GM21367 (cell line): ENCODE results near the gene GABRA4.
A peak's percentile ranks its signal among the peaks of the same experiment; 100 is the strongest.

ENCODE experiments used
- ATAC-seq: cut with Tn5 transposase; IDR thresholded peaks from one replicate; pipeline ENCODE4 v1.9.1; 2021; ENCODE audit not compliant: unreplicated experiment

Gene GABRA4

DNA sequence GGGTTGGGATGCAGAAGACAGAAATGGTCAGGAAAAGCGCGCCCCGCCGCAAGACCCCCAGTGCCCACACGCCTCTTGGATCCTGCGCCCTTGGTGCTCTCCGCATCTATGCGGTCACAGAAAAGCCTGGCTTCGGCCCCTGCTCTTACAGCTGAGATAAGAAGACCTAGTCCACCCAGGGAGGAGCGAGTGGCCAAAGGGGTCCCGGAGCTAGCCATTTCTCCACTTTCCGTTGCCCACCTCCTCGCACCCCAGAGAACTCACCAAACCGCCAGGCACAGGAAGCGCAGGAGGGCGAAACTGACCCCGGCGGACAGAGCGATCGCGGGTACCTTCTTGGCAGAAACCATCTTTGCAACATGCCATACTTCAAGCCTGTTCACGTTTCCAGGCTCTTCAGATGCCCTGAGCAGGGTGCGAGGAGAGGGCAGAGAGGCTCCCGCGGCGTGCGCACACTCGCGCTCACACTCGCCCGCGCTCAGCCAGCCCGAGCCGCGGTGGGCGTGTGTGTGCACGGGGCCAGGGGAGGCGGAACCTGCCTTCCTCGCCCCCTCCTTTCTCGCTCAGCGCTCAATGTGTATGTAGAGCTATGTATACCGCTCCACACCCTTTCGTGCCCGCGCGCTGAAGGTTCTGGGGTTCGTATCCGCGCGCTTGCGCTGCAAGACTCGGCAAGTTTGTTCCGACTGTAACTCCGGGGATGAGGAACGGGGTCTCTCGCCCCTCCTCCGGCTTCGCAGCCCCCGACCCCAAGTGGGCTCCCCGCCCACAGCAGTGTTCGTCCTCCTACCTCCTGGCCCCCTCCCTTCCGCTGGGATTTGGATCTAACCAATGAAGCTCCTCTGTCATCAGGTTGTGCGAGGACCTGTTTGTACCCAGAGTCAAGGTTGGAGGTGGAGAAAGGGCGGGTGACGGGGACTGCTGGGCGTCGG lies at the start of gene GABRA4:
Gene GABRA4 (minus strand): TSS at position 507 of the 932 bp plus-strand sequence. CDS start 157 bp downstream, at position 350.
- ATAC-seq, result no peak

DNA sequence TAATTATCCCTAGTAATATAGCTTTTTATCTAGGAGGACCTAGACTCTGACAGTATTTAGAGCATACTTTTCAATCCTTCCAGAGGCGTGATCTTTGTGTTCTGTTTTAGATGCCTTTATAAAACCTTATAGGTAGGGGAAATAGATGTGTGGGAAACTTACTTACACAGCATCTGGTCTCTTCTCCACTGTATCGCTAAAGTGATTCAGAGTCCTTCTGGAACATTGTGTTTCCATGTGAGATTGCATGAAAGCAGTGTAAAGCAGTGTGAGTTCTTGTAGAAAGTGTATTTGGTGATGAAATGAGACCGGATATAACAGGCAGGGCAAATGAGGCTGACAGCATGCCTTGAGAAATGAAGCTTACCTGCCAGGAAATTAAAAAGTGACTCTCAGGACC lies 47.4 kb upstream of the GABRA4 start:
- ATAC-seq, result no peak

DNA sequence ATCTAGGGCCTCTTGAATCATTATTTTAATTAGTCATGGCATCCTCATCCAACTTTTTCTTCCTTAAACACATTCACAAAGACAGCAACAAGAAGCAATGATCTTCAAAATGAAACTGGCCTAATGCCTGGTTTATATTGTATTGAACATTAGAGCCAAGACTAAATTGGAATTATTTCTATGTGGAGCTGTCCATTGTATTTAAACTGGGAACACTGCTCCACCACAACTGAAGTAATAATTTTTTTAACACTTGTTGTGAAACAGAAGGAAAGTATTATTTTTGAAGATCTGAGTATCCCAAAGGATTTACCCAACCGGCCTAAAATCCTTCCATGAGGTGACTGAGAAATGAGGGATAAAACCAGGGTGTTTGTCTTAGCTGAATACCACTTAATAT lies 44.9 kb upstream of the GABRA4 start:
- ATAC-seq, result no peak

DNA sequence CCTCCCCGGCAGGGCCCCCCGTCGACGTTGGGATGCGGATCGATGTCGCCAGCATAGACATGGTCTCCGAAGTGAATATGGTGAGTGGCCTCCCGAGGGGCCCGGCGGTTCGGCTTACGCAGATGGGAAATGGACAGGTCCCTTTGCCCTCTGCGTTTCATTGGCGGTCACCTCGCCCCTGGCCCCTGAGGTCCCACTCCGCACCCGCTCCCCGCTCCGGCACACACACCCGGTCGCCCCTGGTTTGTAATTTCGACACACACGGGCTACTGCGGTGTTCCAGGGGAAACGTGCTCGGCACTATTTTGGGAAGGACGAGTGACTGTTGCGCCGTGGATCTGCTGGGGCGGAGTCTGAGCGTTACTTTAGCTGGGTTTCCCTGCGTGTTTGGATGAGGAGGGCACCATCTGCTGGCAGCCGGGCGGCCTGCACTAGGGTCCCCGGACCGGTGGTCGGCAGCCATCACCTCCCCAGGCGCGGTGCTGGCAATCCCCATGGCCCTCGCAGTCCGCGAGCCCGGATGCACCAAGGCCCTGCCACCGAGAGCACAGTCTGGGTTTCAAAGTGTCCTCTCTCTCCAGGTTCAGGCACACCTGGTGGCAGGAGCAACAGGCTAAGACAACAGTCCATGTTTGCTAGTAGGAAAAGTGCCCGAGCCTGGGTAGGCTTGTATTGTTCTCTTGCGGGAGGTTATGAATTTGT lies 39.2 kb upstream of the GABRA4 start:
- ATAC-seq, result peak; percentile 93

DNA sequence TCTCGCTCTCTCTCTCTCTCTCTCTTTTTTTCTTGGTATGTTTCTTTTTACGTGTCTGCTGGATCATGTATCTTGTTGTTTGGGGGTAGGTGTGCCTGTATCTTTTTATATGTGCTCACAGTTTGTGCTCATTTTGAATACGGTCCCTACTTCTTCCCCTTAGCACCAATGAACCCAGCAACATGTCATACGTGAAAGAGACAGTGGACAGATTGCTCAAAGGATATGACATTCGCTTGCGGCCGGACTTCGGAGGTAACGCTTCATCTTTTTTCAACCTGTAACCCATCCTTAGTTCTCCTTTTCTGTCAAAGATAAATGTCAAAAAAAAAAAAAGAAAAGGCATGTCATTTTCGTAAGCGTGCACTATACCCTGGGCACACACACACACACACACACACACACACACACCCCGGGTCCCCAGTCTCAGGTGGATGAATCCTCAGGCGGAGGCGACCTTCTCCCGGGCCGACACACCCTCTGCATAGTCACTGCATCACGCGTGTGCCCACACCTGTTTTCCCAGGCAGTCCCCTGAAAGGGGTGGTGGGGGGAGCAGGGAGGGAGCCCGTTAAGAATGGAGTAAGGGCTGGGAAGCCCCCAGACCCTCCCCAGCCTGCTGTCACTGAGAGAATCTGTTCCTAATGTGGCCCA lies 38.5 kb upstream of the GABRA4 start:
- no peak for ATAC-seq

DNA sequence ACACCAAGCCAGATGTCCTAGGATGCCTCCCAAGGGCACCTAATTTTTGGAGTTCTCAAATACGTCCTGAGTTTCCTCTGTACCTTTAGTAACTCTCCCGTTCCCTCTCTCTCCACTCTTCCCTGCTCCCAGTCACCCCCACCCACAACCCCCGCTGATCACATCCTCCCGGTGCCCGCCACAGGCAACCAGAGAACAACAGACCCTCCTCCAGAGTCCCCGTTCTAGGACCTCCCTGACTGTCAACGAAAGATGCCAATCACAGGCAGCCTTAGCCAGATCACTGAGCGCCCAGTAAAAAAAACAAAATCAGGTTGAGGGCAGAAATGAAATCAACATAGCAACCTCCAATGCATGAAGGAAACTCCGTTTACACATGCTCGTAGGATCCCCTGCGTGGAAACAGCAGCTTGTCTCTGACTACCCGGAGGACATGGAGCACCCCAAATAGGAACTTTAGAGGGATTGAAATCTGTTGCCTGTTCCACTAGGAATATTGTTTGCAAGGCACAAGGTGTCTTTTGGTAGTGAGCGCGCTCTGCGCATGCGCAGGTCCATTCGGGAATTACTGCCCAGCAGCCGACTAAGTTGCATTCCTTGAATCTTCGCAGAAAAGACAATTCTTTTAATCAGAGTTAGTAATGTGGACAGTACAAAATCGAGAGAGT lies 37.8 kb upstream of the GABRA4 start, which contains the start of gene GABRB1:
Gene GABRB1 (plus strand): TSS at position 557 of the 668 bp plus-strand sequence.
- no peak for ATAC-seq

DNA sequence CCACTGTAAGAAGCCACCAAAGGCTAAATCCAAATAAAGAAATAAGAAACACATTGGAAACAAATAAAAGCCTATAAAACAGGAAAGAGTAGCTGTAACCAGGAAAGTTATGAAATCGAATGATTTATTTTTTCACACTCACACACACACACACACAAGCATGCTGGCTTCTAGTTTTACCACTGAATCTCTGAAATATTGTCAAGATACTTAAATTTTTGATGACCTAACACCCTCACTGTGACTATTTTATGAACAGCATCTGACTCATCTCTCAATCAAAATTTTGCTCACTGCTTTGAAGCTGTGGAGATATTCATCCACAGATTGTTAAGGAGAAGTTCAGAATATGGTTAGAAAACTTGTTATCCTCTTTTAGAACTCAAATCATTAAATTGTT lies 24.1 kb upstream of the GABRA4 start:
- ATAC-seq, result no peak

DNA sequence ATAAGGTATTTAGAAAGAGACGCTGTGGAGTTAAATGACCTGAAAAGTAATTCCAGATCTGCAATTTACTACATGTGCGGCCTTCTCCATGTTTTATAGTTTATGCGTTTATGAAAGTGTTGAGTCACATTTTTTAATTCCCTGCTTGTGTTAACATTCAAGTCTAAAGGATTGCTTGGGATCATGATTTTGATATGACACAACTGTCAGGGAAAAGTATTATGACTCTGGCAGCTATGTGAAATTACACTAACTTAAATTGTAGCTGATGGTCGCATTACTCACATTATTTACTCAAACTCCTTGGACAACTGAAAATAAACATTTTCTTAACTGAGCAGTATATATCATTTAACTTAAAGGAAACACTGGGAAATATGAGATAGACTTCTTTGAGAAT lies 23.7 kb upstream of the GABRA4 start:
- no peak for ATAC-seq

DNA sequence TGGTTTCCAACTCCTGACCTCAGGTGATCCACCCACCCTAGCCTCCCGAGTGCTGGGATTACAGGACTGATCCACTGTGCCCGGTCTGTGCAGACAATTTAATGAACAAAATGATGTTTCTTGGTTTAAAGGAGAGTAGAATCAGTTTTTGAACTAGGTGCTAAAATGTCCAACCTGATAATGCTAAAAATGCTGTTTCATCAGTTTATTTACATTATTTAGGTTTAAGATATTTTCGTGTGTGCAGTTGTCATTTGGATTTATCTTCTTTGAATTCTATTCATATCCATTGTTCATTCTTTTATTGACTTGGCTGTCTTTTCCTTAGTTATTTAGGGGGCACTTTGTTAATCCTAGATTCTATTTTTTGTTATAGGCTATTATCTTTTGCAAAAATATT lies 20.0 kb upstream of the GABRA4 start:
- no peak for ATAC-seq

DNA sequence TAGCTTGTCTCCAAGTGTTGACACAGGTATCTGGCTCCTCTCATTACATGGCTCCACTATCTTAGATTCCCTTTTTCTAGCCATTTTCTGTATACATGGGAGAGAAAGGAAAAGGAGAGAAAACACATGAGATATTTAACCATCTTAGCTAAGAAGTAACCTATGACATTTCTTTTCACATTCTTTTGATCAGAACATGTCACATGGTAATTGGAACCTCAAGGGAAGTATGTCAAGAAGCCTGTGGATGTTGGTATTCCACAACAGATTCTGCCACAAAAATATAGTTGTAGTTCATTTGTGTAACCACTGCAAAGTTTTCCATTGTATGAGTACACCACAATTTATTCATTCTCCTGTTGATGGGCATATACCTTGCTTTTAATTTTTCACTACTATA lies 19.3 kb upstream of the GABRA4 start:
- ATAC-seq, result no peak

DNA sequence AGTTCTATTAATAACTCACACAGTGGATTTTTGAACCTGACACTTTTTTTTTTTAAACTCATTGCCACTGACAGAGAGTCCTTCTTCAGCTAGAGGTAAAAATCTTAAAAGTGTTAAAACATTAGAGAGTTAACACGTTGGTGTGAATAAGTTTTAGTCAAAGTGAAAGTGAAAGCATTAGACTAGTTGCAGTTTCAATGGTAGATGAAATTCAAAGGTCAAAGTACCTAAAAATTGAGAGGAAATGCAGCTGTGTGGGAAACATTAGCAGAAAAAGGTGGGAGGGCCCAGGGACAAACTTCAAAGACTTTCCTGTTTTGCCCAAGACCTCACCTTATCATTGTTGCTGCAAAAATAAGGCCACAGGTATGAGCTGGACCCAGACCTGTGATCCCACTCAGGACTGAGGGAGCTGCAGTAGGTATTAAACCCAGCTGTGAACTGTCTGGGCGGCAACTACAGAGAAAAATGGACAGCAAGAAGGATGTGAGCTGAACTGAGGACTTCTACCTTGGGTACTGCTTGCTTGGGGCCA lies 17.6 kb upstream of the GABRA4 start:
- peak; percentile 87 for ATAC-seq

DNA sequence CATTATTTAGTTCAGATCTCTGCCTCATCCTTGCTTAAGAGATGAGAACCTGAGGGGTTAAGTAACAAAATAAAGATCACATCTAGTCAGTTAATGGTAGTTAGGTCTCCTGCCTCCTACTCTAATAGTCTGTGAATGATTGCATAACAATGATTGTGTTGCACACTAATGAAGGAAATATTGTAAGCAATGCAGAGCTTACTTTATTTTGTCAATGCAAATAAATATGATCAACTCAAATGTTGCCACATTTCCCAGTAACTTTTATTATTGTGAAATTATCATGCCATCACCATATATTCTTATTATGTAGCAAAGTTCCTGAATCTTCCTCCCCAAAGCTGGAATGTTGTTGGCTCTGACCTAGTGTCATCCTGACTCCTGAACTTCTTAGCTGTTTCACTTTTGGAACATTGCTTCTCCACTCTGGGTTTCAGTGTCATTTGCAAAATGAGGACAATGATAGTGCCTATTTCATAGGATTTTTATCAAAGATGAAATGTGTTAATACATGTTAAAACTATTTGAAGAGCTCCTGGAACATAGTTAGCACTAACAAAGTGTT lies 17.0 kb upstream of the GABRA4 start:
- peak; percentile 8 for ATAC-seq

DNA sequence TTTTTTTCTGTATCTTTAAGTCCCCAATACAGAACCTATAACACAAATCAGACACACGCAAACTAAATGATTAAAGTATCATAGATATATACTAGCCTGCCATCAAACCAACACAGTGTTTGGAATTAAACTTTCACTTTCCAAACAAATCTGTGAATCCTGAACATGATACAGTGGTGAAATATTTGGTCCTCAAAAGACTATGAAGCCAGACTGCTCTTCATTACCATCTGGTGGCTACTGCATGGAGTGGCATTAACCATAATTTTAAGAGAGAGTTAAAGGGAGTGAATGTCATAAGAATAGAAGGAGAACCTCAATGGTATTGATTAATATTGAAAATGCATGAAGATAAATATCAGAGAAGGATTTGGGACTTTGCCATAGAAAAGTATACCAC lies 9.2 kb upstream of the GABRA4 start:
- no peak for ATAC-seq

DNA sequence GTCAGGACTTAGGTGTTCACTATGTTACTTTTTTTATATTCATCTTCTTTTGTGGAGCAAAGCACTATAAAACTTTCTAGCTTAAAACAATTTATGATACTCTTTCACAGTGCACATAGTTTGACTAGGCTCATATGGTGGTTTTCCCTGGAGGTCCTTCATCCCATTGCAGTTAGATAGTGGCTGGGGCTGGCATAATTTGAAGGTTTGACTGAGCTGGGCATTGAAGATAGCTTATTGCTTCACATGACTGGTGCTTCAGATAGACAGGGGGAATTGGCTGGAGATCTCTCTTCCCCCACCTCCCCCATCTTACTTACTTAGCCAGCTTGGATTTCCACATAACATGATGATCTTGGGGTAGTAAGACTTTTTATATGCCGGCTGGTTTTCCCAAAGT lies 7.0 kb upstream of the GABRA4 start:
- ATAC-seq, result no peak

DNA sequence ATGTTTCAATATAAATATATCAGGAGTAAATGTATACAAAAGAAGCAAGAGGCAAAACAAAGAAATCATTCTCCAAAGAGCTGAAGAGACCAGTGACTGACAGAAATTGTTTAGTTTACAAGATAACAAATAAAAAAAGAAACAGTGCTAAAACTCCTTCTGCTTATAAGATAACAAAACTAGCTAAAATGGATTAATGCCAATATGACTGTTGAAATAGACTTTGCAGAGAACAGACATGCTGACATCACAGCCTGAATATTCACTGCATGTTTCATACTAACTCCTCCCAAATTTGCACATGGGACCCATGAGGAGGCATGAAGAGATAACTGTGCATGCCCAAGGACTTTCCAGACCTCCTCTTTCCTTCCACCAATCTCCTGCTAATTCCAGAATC lies 6.2 kb upstream of the GABRA4 start:
- no peak for ATAC-seq

DNA sequence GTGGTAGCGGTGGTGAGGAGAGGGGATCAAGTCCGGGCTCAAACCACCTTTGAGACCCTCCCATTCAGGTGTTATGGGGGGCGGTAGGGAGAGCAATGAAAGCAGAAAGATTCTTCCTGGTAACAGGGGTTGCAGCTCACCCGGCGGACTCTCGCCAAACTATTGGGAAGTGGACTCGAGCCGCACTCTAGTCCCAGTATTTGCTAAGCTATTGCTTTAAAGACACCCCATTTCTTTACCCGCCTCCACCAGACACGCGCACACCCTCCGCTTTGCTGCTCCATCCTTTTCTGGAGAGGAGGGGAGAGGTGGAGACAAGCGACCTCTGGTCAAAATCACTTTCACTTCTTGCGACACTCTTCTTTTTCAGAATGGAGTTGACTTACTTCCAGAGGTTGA lies 625 bp upstream of the GABRA4 start:
- ATAC-seq, result no peak

DNA sequence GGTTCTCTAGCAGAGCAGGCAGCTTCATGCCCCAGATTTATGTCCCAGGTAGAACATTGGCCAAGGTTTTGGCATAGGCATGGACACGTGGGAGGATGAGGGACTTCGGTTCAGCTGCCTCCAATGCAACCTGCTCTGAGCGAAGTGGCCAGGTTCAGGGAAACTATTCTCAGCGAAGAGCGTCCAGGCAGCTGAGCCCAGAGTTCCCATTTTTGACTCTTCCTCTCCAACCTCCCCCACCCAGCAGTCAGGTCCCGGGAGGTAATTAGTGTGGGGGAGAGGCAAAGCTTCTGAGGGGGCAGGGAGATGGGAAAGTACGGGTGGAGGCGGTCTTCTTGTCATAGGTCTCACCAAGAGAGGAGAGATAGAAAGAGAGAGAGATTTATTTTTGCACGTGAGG lies 1.0 kb downstream of the GABRA4 start:
- ATAC-seq, result no peak

DNA sequence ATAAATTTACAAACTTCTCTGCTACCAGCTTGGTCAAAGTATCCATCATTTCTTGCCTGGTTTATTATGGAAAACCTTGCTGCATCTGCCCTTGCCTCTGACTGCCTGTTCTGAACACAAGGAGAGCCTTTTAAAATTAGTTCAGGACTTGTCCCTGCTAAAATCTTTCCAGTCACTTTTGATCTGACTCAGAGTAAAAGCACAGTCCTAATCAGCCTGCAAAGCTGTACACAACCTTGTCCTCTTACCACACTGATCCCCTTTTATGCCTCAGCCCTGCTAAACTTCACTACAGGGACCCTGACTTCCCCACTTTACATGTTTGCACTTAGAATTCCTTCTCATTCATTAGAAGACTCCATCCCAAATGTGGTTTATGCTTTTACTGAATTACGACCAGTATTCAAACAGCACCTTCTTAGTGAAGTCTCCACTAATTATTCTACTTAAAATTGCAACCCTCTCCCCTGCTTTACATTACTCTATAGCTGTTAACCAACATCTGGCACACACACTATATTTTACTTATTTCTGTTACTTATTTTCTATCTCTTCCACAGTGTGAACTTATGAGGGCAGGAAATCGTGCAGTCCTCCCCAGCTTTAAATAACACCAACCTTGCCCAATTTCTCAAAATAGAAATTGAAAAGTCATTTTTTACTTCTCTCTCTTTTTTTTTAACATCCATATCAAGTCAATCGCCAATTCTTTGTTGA lies 6.3 kb downstream of the GABRA4 start:
- ATAC-seq, result no peak

DNA sequence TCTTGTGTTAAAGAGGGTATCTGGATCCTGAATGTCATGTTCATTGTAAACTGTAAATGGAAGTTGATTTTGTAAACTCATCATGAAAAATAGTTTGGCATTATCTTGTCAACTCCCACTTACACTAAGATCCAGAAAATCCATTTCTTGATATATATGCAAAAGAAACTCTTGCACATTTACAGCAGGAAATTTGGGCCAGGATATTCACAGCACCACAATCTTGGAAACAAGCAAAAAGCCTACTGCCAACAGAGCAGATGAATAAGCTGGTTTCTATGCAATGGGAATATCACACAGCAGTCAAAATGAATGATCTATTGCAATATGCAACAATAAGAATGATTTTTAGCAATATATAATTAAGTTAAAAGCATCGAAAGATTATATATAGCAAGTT lies 8.6 kb downstream of the GABRA4 start:
- ATAC-seq, result no peak

DNA sequence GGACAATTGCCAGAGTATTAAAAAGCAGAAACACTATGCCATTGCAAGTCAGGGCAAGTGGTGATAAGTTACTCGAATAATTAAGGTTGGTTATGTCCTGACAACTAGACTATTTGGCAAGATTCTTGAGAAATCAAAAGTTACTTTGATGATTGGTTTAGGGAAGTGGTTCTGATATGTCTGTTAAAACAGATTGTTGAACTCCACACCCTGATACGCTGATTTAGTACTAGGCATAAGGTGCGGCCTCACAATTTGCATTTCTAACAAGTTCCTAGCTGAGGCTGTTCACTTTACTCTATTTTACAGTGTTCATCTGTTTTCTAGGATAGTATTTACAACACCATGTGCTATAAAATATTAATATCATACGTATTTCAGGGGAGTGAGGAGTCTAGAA lies 12.5 kb downstream of the GABRA4 start:
- no peak for ATAC-seq
